Sigmoid colon (tissue), 4 donors: Measurements from ENCODE around the gene CRYBB3.

Experiments used
- POLR2A ChIP-seq, 2 donors: fragments of 450-650 bp; IDR thresholded peaks; one replicate each; pipeline ENCODE4 v1.6.1; 2016; ENCODE audit warnings: antibody characterized with exemption in 2 of 2, mild to moderate bottlenecking in 2 of 2, moderate library complexity in 2 of 2
- POLR2AphosphoS5 ChIP-seq, 4 donors: sonication (generic); formaldehyde crosslinking; IDR thresholded peaks; one replicate each; pipeline ENCODE4 v1.6.1; 2017; ENCODE audit warnings: antibody characterized with exemption in 4 of 4
- TF ChIP-seq, protein P1 (sequence below), 4 experiments: fragments of 450-650 bp in 3 of 4; fragments of 200-600 bp in 1 of 4; IDR thresholded peaks; one replicate each; pipeline ENCODE4 v1.5.1; 2016 to 2019; ENCODE audit warnings: antibody characterized with exemption in 4 of 4, mild to moderate bottlenecking in 3 of 4, moderate library complexity in 2 of 4

DNA sequence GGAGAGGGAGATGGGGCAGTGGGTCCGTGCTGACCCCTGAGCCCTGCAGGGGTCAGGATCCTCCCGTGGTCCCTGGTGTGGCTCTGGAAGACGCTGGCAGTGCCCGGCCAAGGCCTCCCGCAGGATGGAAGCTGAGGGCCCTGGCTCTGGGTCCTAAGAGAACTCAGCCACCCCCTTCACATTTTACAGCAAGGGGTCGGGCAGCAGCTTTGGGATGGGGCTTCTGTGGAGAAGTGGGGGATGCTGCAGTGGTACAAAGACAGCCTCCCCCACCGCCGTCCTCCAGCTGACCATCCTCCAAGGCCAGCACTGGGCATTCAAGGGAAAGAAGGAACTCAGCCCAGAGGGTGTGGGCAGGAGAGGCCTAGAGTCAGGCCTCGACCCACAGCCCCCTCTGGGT lies 21.8 kb upstream of the CRYBB3 start:
- TF ChIP-seq POLR2A (IDR thresholded peaks at IDR 0.05) (no peak), POLR2AphosphoS5 (IDR thresholded peaks at IDR 0.05) (no peak)
- TF ChIP-seq, protein P1, sequence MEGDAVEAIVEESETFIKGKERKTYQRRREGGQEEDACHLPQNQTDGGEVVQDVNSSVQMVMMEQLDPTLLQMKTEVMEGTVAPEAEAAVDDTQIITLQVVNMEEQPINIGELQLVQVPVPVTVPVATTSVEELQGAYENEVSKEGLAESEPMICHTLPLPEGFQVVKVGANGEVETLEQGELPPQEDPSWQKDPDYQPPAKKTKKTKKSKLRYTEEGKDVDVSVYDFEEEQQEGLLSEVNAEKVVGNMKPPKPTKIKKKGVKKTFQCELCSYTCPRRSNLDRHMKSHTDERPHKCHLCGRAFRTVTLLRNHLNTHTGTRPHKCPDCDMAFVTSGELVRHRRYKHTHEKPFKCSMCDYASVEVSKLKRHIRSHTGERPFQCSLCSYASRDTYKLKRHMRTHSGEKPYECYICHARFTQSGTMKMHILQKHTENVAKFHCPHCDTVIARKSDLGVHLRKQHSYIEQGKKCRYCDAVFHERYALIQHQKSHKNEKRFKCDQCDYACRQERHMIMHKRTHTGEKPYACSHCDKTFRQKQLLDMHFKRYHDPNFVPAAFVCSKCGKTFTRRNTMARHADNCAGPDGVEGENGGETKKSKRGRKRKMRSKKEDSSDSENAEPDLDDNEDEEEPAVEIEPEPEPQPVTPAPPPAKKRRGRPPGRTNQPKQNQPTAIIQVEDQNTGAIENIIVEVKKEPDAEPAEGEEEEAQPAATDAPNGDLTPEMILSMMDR (IDR thresholded peaks at IDR 0.05) = no peak
